T-cell (primary cell): ENCODE results near the gene HSFX3. TPM values are rescaled to one million over a fixed set of nuclear protein-coding genes. Genes with fewer than 3 reads are reported as not detected.
A peak's percentile ranks its signal among the peaks of the same experiment; 100 is the strongest.
"Not testable (repeated sequence)": the region's sequence is repeated elsewhere in the genome, so short reads cannot be mapped to it uniquely, and the experiment has no call there.

Experiments
- ATAC-seq, 4 experiments: fragments of 200-7000 bp in 3 of 4; fragments of 150-1000 bp in 1 of 4; cut with Tn5 transposase; replicated peaks in 1 of 4; 1 replicate in 3 of 4; 2 replicates in 1 of 4; pipeline ENCODE4 v1.10.0; 2021; ENCODE audit warnings: moderate library complexity in 3 of 4, mild to moderate bottlenecking in 2 of 4, moderate number of reproducible peaks in 1 of 4
- CTCF ChIA-PET, 2 donors: fragments of 300-600 bp; sonication (Branson Sonifier 250); formaldehyde crosslinking; loops; one replicate each; lab custom pipeline; 2022; ENCODE audit warnings: antibody characterized with exemption in 2 of 2; lab: Charles Lee
- POLR2A ChIA-PET, 2 donors: fragments of 300-600 bp; sonication (Branson Sonifier 250); formaldehyde crosslinking; loops; one replicate each; lab custom pipeline; 2022; ENCODE audit warnings: antibody characterized with exemption in 2 of 2; lab: Charles Lee
- DNase-seq, 35 experiments: peaks; one replicate each; pipeline versions ENCODE4 v3.0.0 to v3.0.0-alpha.2; 2013 to 2023
- H3K27ac ChIP-seq: one replicate; pipeline ENCODE4 v1.5.1; 2013; ENCODE audit warnings: low read length
- H3K27me3 ChIP-seq, 2 experiments: replicated peaks in 1 of 2; 1 replicate in 1 of 2; 2 replicates in 1 of 2; pipeline versions ENCODE4 v1.6.1 to v1.7.0; 2013; ENCODE audit warnings: low read length in 1 of 2, mixed read lengths in 1 of 2; ENCODE audit not compliant: control insufficient read depth in 2 of 2, insufficient read depth in 2 of 2; ENCODE audit errors: extremely low read depth in 1 of 2
- H3K36me3 ChIP-seq, 2 donors: 1 replicate in 1 of 2; 2 replicates in 1 of 2; pipeline versions ENCODE4 v1.6.1 to v1.7.0; 2013; ENCODE audit warnings: low read length in 1 of 2; ENCODE audit not compliant: control insufficient read depth in 2 of 2, insufficient read depth in 1 of 2; ENCODE audit errors: extremely low read depth in 1 of 2
- H3K4me1 ChIP-seq, 2 experiments: 1 replicate in 1 of 2; 2 replicates in 1 of 2; pipeline versions ENCODE4 v1.6.1 to v1.7.0; 2013; ENCODE audit warnings: low read length in 2 of 2, mixed read lengths in 1 of 2; ENCODE audit not compliant: insufficient read depth in 2 of 2, control insufficient read depth in 1 of 2; ENCODE audit errors: extremely low read depth in 1 of 2
- H3K4me3 ChIP-seq, 2 donors: 1 replicate in 1 of 2; 2 replicates in 1 of 2; pipeline versions ENCODE4 v1.5.1 to v1.7.0; 2013; ENCODE audit warnings: mild to moderate bottlenecking in 2 of 2, low read length in 1 of 2, moderate library complexity in 1 of 2; ENCODE audit not compliant: control insufficient read depth in 1 of 2; ENCODE audit errors: extremely low read depth in 1 of 2
- H3K9me3 ChIP-seq: 2 replicates; pipeline ENCODE4 v1.7.0; 2013
- H3K27ac Mint-ChIP-seq, 2 donors: one replicate each; pipeline ENCODE4 v1.8.0; 2020 to 2021; ENCODE audit warnings: mild to moderate bottlenecking in 2 of 2, mixed read lengths in 2 of 2
- H3K27me3 Mint-ChIP-seq, 2 donors: one replicate each; pipeline ENCODE4 v1.8.0; 2021 to 2022; ENCODE audit warnings: mixed read lengths in 2 of 2
- H3K36me3 Mint-ChIP-seq: one replicate; pipeline ENCODE4 v1.8.0; 2021; ENCODE audit warnings: mixed read lengths
- H3K4me1 Mint-ChIP-seq, 3 donors: one replicate each; pipeline ENCODE4 v1.8.0; 2020 to 2022; ENCODE audit warnings: mixed read lengths in 3 of 3, mild to moderate bottlenecking in 1 of 3
- H3K4me3 Mint-ChIP-seq, 3 donors: one replicate each; pipeline ENCODE4 v1.8.0; 2020 to 2022; ENCODE audit warnings: mild to moderate bottlenecking in 3 of 3, mixed read lengths in 3 of 3, moderate library complexity in 3 of 3
- H3K9me3 Mint-ChIP-seq, 3 donors: one replicate each; pipeline ENCODE4 v1.8.0; 2020 to 2022; ENCODE audit warnings: mixed read lengths in 3 of 3
- WGBS: methylation state at CpG from one replicate; pipeline ENCODE4 v1.1.5; 2013; ENCODE audit warnings: missing lambda C conversion rate; ENCODE audit not compliant: insufficient coverage; 5-methylcytosine and 5-hydroxymethylcytosine counted together
- total RNA-seq, 35 experiments: library from RNA in 6 of 35; stranded (reverse) in 6 of 35; fragments of 120-200 nt in 1 of 35; gene quantifications; one replicate each; pipeline versions ENCODE4 v1.2.1 to v1.2.4 and lab custom pipeline; 2013 to 2026

HSFX3 gene
- total RNA-seq, 5 donors from 2014 or later (not counting 1 experiment from before 2014, with no cell fraction given): not detected

GRCh38 chrX:149567621-149568417 lies 18.1 kb upstream of the HSFX3 start:
- no peaks in the 10 kb centered on the region for H3K36me3 Mint-ChIP-seq
- ATAC-seq: no peak
- H3K9me3 ChIP-seq: no peaks in the 10 kb centered on the region
- no peak overlapping the region for H3K4me3 ChIP-seq
- H3K27me3 ChIP-seq: no peaks in the 10 kb centered on the region
- H3K27ac ChIP-seq: no peak overlapping the region
- H3K4me3 Mint-ChIP-seq: no peak overlapping the region
- H3K27ac Mint-ChIP-seq: no peak overlapping the region
- H3K27me3 Mint-ChIP-seq: peaks cover 0 to 35% of the 10 kb centered on the region in 2 donors
- H3K4me1 ChIP-seq: no peaks in the 10 kb centered on the region
- H3K4me1 Mint-ChIP-seq: no peaks in the 10 kb centered on the region
- H3K36me3 ChIP-seq: no peaks in the 10 kb centered on the region
- DNase-seq: no peak
- no CpG with 5 or more reads among the region's 7 CpGs for WGBS
- ChIA-PET CTCF (no interaction called here), POLR2A (no interaction called here)
- H3K9me3 Mint-ChIP-seq: no peaks in the 10 kb centered on the region

DNA sequence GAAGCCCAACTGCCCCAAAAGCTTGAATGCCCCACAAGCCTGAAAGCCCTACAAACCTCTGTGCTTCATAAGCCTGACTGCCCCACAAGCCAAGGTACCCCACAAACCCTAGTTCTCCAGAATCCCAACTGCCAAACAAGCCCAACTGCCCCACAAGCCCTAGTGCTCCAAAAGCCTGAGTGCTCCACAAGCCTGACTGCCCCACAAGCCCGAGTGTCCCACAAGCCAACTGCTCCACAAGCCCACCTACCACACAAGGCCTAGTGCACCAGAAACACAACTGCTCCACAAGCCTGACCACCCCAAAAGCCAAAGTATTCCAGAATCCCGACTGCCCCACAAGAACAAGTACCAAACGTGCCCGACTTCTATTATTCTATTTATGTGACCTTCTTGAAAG lies 13.6 kb upstream of the HSFX3 start:
- H3K36me3 ChIP-seq: no peaks in the 10 kb centered on the region
- WGBS: no CpG with 5 or more reads among the region's 4 CpGs
- ATAC-seq: no peak
- CTCF ChIA-PET: no interaction called here
- Mint-ChIP-seq H3K27me3 (peaks cover 0 to 10% of the 10 kb centered on the region in 2 donors), H3K4me3 (no peak overlapping the region), H3K9me3 (no peaks in the 10 kb centered on the region), H3K4me1 (no peaks in the 10 kb centered on the region), H3K36me3 (no peaks in the 10 kb centered on the region), H3K27ac (no peak overlapping the region)
- no peaks in the 10 kb centered on the region for H3K27me3 ChIP-seq
- DNase-seq: no peak
- no peaks in the 10 kb centered on the region for H3K9me3 ChIP-seq
- no peak overlapping the region for H3K27ac ChIP-seq
- H3K4me3 ChIP-seq: no peak overlapping the region
- POLR2A ChIA-PET: no interaction called here
- no peaks in the 10 kb centered on the region for H3K4me1 ChIP-seq

DNA sequence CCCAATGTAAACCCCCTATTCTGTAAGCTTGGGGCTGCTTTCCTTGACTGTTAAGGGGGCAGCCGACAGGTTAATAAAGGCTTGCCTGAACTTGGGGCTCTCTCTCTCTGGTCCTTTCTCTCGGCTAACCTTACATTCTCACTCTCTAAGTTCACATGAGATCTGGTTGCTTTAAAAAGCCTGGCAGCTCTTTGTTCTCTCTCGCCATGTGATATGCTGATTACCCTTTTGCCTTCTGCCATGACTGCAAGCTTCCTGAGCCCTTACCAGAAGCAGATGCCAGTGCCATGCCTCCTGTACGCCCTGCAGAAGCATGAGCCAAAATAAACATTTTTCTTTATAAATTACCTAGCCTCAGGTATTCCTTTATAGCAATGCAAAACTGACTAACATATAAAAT lies 5.5 kb upstream of the HSFX3 start:
- H3K4me1 Mint-ChIP-seq, H3K36me3 ChIP-seq, H3K27me3 Mint-ChIP-seq, H3K36me3 Mint-ChIP-seq, H3K9me3 ChIP-seq, H3K9me3 Mint-ChIP-seq, H3K4me3 ChIP-seq, H3K27ac Mint-ChIP-seq, H3K27ac ChIP-seq, DNase-seq, H3K4me3 Mint-ChIP-seq, H3K27me3 ChIP-seq, CTCF ChIA-PET, ATAC-seq, POLR2A ChIA-PET, H3K4me1 ChIP-seq: not testable (repeated sequence)
- WGBS: no CpG with 5 or more reads among the region's 4 CpGs

DNA sequence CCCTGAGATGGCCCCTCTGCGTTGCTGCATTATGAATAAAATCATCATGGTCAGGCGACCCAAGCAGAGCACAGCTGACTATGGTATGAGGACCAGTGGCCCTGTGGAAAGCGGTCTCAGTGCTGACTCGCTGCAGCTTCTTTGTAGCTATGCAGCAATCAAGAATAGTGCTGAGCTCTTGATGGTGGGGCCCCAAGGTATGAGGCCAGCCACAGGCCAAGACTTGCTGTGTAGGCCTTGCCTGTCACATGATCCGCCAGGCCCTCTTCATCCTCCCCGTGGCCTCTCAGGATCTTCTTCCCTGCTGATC lies 2.2 kb upstream of the HSFX3 start:
- no CpG with 5 or more reads among the region's 6 CpGs for WGBS
- H3K9me3 Mint-ChIP-seq, H3K27ac ChIP-seq, H3K27ac Mint-ChIP-seq, CTCF ChIA-PET, H3K4me1 Mint-ChIP-seq, H3K4me3 ChIP-seq, H3K27me3 Mint-ChIP-seq, H3K4me1 ChIP-seq, H3K36me3 ChIP-seq, H3K4me3 Mint-ChIP-seq, H3K27me3 ChIP-seq, DNase-seq, H3K9me3 ChIP-seq, ATAC-seq, H3K36me3 Mint-ChIP-seq, POLR2A ChIA-PET: not testable (repeated sequence)

DNA sequence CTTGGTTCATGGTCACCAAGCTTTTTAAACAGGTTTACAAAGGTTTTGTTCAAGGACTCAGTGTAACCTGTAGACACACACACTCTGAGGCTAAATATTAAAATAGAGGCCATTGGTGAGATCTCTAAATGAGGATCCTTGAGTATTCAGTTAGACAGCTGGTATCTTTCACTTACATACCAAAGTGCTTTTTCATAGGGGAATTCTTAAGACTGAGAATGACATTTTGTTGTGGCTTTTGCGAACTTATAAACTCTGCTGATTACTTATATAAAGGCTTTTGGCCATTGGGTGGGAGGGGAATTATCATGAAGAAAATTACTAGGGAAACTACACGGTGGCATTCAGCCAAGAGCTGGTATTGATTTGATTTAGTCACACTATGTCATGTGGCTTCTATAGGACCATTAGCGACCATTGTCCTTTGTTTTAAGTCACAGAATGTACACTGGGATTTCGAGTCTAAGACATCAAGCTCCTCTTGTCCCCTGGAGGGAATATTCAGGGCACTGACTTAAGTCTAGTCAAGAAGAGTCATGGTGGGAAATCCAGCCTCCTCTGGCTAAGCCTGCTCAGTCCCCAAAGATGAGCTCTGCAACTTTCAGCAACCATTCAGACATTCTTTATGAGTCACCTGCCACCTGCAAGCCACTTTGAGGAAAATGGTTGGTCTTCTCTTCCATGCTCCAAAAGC lies 1.7 kb upstream of the HSFX3 start:
- H3K9me3 ChIP-seq, H3K27me3 Mint-ChIP-seq, POLR2A ChIA-PET, H3K27me3 ChIP-seq, DNase-seq, CTCF ChIA-PET, H3K36me3 Mint-ChIP-seq, H3K4me1 Mint-ChIP-seq, H3K4me3 ChIP-seq, H3K27ac Mint-ChIP-seq, H3K4me1 ChIP-seq, ATAC-seq, H3K9me3 Mint-ChIP-seq, H3K36me3 ChIP-seq, H3K27ac ChIP-seq, H3K4me3 Mint-ChIP-seq: not testable (repeated sequence)
- WGBS: no CpG with 5 or more reads among the region's 4 CpGs

GRCh38 chrX:149550454-149550853 lies 730 bp upstream of the HSFX3 start:
- H3K27ac Mint-ChIP-seq, H3K9me3 ChIP-seq, H3K36me3 Mint-ChIP-seq, H3K27ac ChIP-seq, POLR2A ChIA-PET, DNase-seq, H3K9me3 Mint-ChIP-seq, CTCF ChIA-PET, H3K27me3 ChIP-seq, H3K4me3 Mint-ChIP-seq, H3K4me1 Mint-ChIP-seq, H3K4me3 ChIP-seq, H3K27me3 Mint-ChIP-seq, H3K36me3 ChIP-seq, H3K4me1 ChIP-seq: not testable (repeated sequence)
- ATAC-seq: peak in 2 of 4 experiments; percentile 27 to 52
- WGBS: no CpG with 5 or more reads among the region's 1 CpG
